Right forelimb (tissue), 1 donor: ENCODE measurements around the gene KCNMB1.

Experiments used
- DNase-seq: peaks from one replicate; pipeline ENCODE4 v3.0.0-alpha.2; 2018

KCNMB1 gene

GRCh38 chr5:170372971-170373370 is 16.2 kb downstream of the KCNMB1 start:
- no peak for DNase-seq

GRCh38 chr5:170368586-170368985 is 20.6 kb downstream of the KCNMB1 start:
- no peak for DNase-seq

- no peak for DNase-seq
Measured at GRCh38 chr5:170366276-170366675, 22.9 kb downstream of the KCNMB1 start.

- no peak for DNase-seq
Measured at GRCh38 chr5:170365831-170366230, 23.3 kb downstream of the KCNMB1 start.

GRCh38 chr5:170365011-170365410 is 24.2 kb downstream of the KCNMB1 start:
- no peak for DNase-seq

- DNase-seq = no peak
Measured at GRCh38 chr5:170363671-170364070, 25.5 kb downstream of the KCNMB1 start.

GRCh38 chr5:170362656-170363055 is 26.5 kb downstream of the KCNMB1 start:
- no peak for DNase-seq

GRCh38 chr5:170362102-170362501 is 27.1 kb downstream of the KCNMB1 start:
- peak; percentile 66 for DNase-seq

GRCh38 chr5:170361616-170362015 is 27.6 kb downstream of the KCNMB1 start:
- DNase-seq = no peak

GRCh38 chr5:170361116-170361515 is 28.1 kb downstream of the KCNMB1 start:
- DNase-seq = no peak

GRCh38 chr5:170360709-170361108 is 28.5 kb downstream of the KCNMB1 start:
- no peak for DNase-seq

GRCh38 chr5:170357955-170358444 is 31.2 kb downstream of the KCNMB1 start:
- DNase-seq = no peak

GRCh38 chr5:170355601-170356098 is 33.5 kb downstream of the KCNMB1 start:
- DNase-seq = no peak

- DNase-seq = peak; percentile 58
Measured at GRCh38 chr5:170353961-170354360, 35.2 kb downstream of the KCNMB1 start.

GRCh38 chr5:170353011-170353761 is 36.0 kb downstream of the KCNMB1 start:
- DNase-seq = no peak

GRCh38 chr5:170348137-170348633 is 41.0 kb downstream of the KCNMB1 start:
- DNase-seq = no peak

- no peak for DNase-seq
Measured at GRCh38 chr5:170347022-170347567, 42.1 kb downstream of the KCNMB1 start.

- DNase-seq = no peak
Measured at GRCh38 chr5:170345971-170346370, 43.2 kb downstream of the KCNMB1 start.

GRCh38 chr5:170343177-170343576 is 46.0 kb downstream of the KCNMB1 start:
- DNase-seq = no peak

GRCh38 chr5:170342153-170342725 is 46.9 kb downstream of the KCNMB1 start:
- no peak for DNase-seq

- DNase-seq = no peak
Measured at GRCh38 chr5:170341545-170341944, 47.6 kb downstream of the KCNMB1 start.

GRCh38 chr5:170339780-170340167 is 49.4 kb downstream of the KCNMB1 start:
- DNase-seq = no peak

- peak; percentile 16 for DNase-seq
Measured at GRCh38 chr5:170338933-170339779, 50.0 kb downstream of the KCNMB1 start.
